Upper lobe of right lung (tissue), 1 donor: ENCODE data around the gene SIMC1. TPM values are rescaled to one million over a fixed set of nuclear protein-coding genes. Genes with fewer than 3 reads are reported as not detected.
"Not testable (repeated sequence)": the region's sequence is repeated elsewhere in the genome, so short reads cannot be mapped to it uniquely, and the experiment has no call there.

Source experiments
- ATAC-seq: fragments of 200-7000 bp; cut with Tn5 transposase; one replicate; pipeline ENCODE4 v1.9.1; 2020; ENCODE audit warnings: mild to moderate bottlenecking, moderate library complexity
- DNase-seq: peaks from one replicate; pipeline ENCODE4 v3.0.0-alpha.2; 2020
- H3K27ac ChIP-seq: fragments of 200-600 bp; one replicate; pipeline ENCODE4 v1.8.0; 2022
- H3K27me3 ChIP-seq: fragments of 200-600 bp; one replicate; pipeline ENCODE4 v1.8.0; 2022; ENCODE audit warnings: mild to moderate bottlenecking
- H3K36me3 ChIP-seq: fragments of 200-600 bp; one replicate; pipeline ENCODE4 v1.8.0; 2022
- H3K4me1 ChIP-seq: fragments of 200-600 bp; one replicate; pipeline ENCODE4 v1.8.0; 2022
- H3K4me3 ChIP-seq: fragments of 200-600 bp; one replicate; pipeline ENCODE4 v1.8.0; 2022; ENCODE audit warnings: mild to moderate bottlenecking
- H3K9me3 ChIP-seq: fragments of 200-600 bp; one replicate; pipeline ENCODE4 v1.8.0; 2022
- CTCF ChIP-seq: fragments of 200-600 bp; IDR thresholded peaks from one replicate; pipeline ENCODE4 v1.8.0; 2022; ENCODE audit warnings: antibody characterized with exemption
- intact Hi-C: fragments of 100-400 bp; cut with DNase I; formaldehyde crosslinking; loops from one replicate; pipeline ENCODE4 v1.11.0; 2022
- long read RNA-seq: library from polyadenylated mRNA; unstranded; transcript quantifications from one replicate; pipeline ENCODE4 v2.0.0, GENCODE V29; 2021
- total RNA-seq: library from RNA; stranded (reverse); fragmentation: NEBNext Ultra II Directional; extraction: Animal tissue kit (Norgen Biotek cat#: 25700); gene quantifications from one replicate; pipeline ENCODE4 v1.2.1, GENCODE V29; 2021
- donor health status: DM: no; HTN: yes; CAD: no; lungs with severe emphysema.

The SIMC1 gene
- 17.6 TPM for total RNA-seq
- long read RNA-seq, transcript SIMC1-203 (10 exons, 2,694 nt), result major isoform, 17 of 24 reads
- long read RNA-seq, partial matches to known transcripts, result 0 of 24 reads
- long read RNA-seq, other reads (novel, unspliced or antisense), result 7 of 24 reads

- peak; percentile 79 for DNase-seq
- H3K27ac ChIP-seq, H3K27me3 ChIP-seq, H3K4me1 ChIP-seq, intact Hi-C loops, H3K36me3 ChIP-seq, H3K9me3 ChIP-seq: not testable (repeated sequence)
- peak; percentile 85 for ATAC-seq
- peak within 1 kb of the TSS; percentile 45 for H3K4me3 ChIP-seq
Observed at GRCh38 chr5:176237971-176238644, at the start of gene SIMC1. Gene SIMC1, plus strand, starts transcription at chr5:176238424. Its CDS starts 85 bp downstream, at chr5:176238509.

- H3K27me3 ChIP-seq, result no peaks in the 10 kb centered on the region
- no peak overlapping the region for H3K27ac ChIP-seq
- H3K36me3 ChIP-seq, result no peaks in the 10 kb centered on the region
- H3K9me3 ChIP-seq, result no peaks in the 10 kb centered on the region
- intact Hi-C loops, result no loop called here
- ATAC-seq, result no peak
- DNase-seq, result no peak
- TF ChIP-seq CTCF, result no peak
- H3K4me1 ChIP-seq, result no peaks in the 10 kb centered on the region
- no peak overlapping the region for H3K4me3 ChIP-seq
Observed at GRCh38 chr5:176188506-176189193, 49.6 kb upstream of the SIMC1 start.

- Histone ChIP-seq H3K4me3 (no peak overlapping the region), H3K4me1 (no peaks in the 10 kb centered on the region), H3K9me3 (no peaks in the 10 kb centered on the region), H3K27me3 (peaks cover 4% of the 10 kb centered on the region), H3K36me3 (no peaks in the 10 kb centered on the region), H3K27ac (no peak overlapping the region)
- TF ChIP-seq CTCF, result no peak
- DNase-seq, result no peak
- no peak for ATAC-seq
- intact Hi-C loops, result no loop called here
Observed at GRCh38 chr5:176189857-176190256, 48.4 kb upstream of the SIMC1 start.

- intact Hi-C loops, result no loop called here
- Histone ChIP-seq H3K4me1 (no peaks in the 10 kb centered on the region), H3K36me3 (no peaks in the 10 kb centered on the region), H3K27me3 (peaks cover 4% of the 10 kb centered on the region), H3K27ac (no peak overlapping the region), H3K4me3 (no peak overlapping the region), H3K9me3 (no peaks in the 10 kb centered on the region)
- no peak for TF ChIP-seq CTCF
- no peak for DNase-seq
- ATAC-seq, result no peak
Observed at GRCh38 chr5:176190886-176191755, 47.1 kb upstream of the SIMC1 start.

GRCh38 chr5:176192094-176192721 is 46.0 kb upstream of the SIMC1 start:
- Histone ChIP-seq H3K4me1 (no peaks in the 10 kb centered on the region), H3K9me3 (no peaks in the 10 kb centered on the region), H3K27me3 (peaks cover 4% of the 10 kb centered on the region), H3K4me3 (no peak overlapping the region), H3K27ac (no peak overlapping the region), H3K36me3 (no peaks in the 10 kb centered on the region)
- intact Hi-C loops, result no loop called here
- no peak for TF ChIP-seq CTCF
- DNase-seq (no peak), ATAC-seq (no peak)

GRCh38 chr5:176192722-176193117 is 45.5 kb upstream of the SIMC1 start:
- H3K4me1 ChIP-seq, H3K27me3 ChIP-seq, intact Hi-C loops, H3K4me3 ChIP-seq, ATAC-seq, H3K36me3 ChIP-seq, H3K9me3 ChIP-seq, H3K27ac ChIP-seq, DNase-seq: not testable (repeated sequence)

GRCh38 chr5:176193636-176194035 is 44.6 kb upstream of the SIMC1 start:
- DNase-seq, intact Hi-C loops, H3K36me3 ChIP-seq, ATAC-seq, H3K9me3 ChIP-seq, H3K27me3 ChIP-seq, H3K27ac ChIP-seq, H3K4me3 ChIP-seq, H3K4me1 ChIP-seq: not testable (repeated sequence)

GRCh38 chr5:176194238-176195083 is 43.8 kb upstream of the SIMC1 start:
- H3K27ac ChIP-seq, DNase-seq, H3K36me3 ChIP-seq, H3K4me1 ChIP-seq, H3K9me3 ChIP-seq, intact Hi-C loops: not testable (repeated sequence)
- peak; percentile 5 for ATAC-seq
- peak overlapping the region; percentile 19 for H3K4me3 ChIP-seq
- H3K27me3 ChIP-seq, result peaks cover 13% of the 10 kb centered on the region
